CD4-positive, alpha-beta memory T cell (primary cell): Measurements from ENCODE around the gene ARFGAP1. TPM values are rescaled to one million over a fixed set of nuclear protein-coding genes. Genes with fewer than 3 reads are reported as not detected.

ENCODE experiments used
- CTCF ChIA-PET: fragments of 350-600 bp; sonication (Branson Sonifier 250); formaldehyde crosslinking; loops from one replicate; lab custom pipeline; 2021; ENCODE audit warnings: inconsistent platforms; ENCODE audit not compliant: partially characterized antibody; lab: Charles Lee
- POLR2A ChIA-PET: fragments of 350-600 bp; sonication (Branson Sonifier 250); formaldehyde crosslinking; loops from one replicate; lab custom pipeline; 2021; ENCODE audit not compliant: partially characterized antibody; lab: Charles Lee
- DNase-seq, 5 donors: peaks; one replicate each; pipeline versions ENCODE4 v3.0.0 to v3.0.0-alpha.2; 2020 to 2022; ENCODE audit warnings: mixed read lengths in 1 of 5
- H3K27ac ChIP-seq: one replicate; pipeline ENCODE4 v1.7.0; 2013; ENCODE audit warnings: low read depth, low read length
- H3K27me3 ChIP-seq: 2 replicates; pipeline ENCODE4 v1.7.0; 2013; ENCODE audit warnings: mild to moderate bottlenecking, low read length, moderate library complexity; ENCODE audit not compliant: insufficient read depth
- H3K36me3 ChIP-seq: 2 replicates; pipeline ENCODE4 v1.7.0; 2013; ENCODE audit warnings: mild to moderate bottlenecking, low read length, moderate library complexity; ENCODE audit not compliant: insufficient read depth
- H3K4me1 ChIP-seq: 2 replicates; pipeline ENCODE4 v1.7.0; 2013; ENCODE audit warnings: mild to moderate bottlenecking, low read length, moderate library complexity; ENCODE audit not compliant: insufficient read depth
- H3K4me3 ChIP-seq, 2 donors: one replicate each; pipeline ENCODE4 v1.7.0; 2013; ENCODE audit warnings: low read length in 2 of 2, mild to moderate bottlenecking in 1 of 2
- H3K9me3 ChIP-seq, 2 donors: one replicate each; pipeline ENCODE4 v1.7.0; 2013; ENCODE audit warnings: low read length in 2 of 2, control low read depth in 1 of 2; ENCODE audit not compliant: control insufficient read depth in 1 of 2
- H3K27ac Mint-ChIP-seq, 7 donors: one replicate each; pipeline ENCODE4 v1.8.0; 2020 to 2021; ENCODE audit warnings: mixed read lengths in 7 of 7, mild to moderate bottlenecking in 6 of 7, inconsistent platforms in 3 of 7, moderate library complexity in 3 of 7
- H3K27me3 Mint-ChIP-seq, 2 donors: one replicate each; pipeline ENCODE4 v1.8.0; 2020 to 2021; ENCODE audit warnings: mixed read lengths in 2 of 2
- H3K36me3 Mint-ChIP-seq, 2 donors: one replicate each; pipeline ENCODE4 v1.8.0; 2020 to 2021; ENCODE audit warnings: mixed read lengths in 2 of 2, inconsistent platforms in 1 of 2, mild to moderate bottlenecking in 1 of 2
- H3K4me1 Mint-ChIP-seq, 4 donors: one replicate each; pipeline ENCODE4 v1.8.0; 2020 to 2021; ENCODE audit warnings: mixed read lengths in 4 of 4, mild to moderate bottlenecking in 1 of 4
- H3K4me3 Mint-ChIP-seq, 8 donors: one replicate each; pipeline ENCODE4 v1.8.0; 2020 to 2021; ENCODE audit warnings: mixed read lengths in 8 of 8, mild to moderate bottlenecking in 7 of 8, moderate library complexity in 6 of 8, inconsistent platforms in 3 of 8
- H3K9me3 Mint-ChIP-seq, 8 donors: one replicate each; pipeline ENCODE4 v1.8.0; 2020 to 2021; ENCODE audit warnings: mixed read lengths in 8 of 8, mild to moderate bottlenecking in 5 of 8, inconsistent platforms in 3 of 8, moderate library complexity in 1 of 8
- intact Hi-C: fragments of 100-400 bp; cut with micrococcal nuclease; formaldehyde crosslinking; loops from one replicate; pipeline ENCODE4 v1.15.1; 2023
- polyA plus RNA-seq, 2 donors: library from polyadenylated mRNA; unstranded; fragments of 300-500 nt; fragmentation: Illumina TruSeq; gene quantifications; one replicate each; pipeline ENCODE4 v1.2.3, GENCODE V29; 2021
- total RNA-seq, 2 experiments: library from RNA; stranded (reverse); gene quantifications; one replicate each; pipeline ENCODE4 v1.2.3, GENCODE V29; 2021

Gene ARFGAP1
- total and polyA plus RNA-seq, 4 experiments from 2014 or later = 11.5 to 120 (median 69.4) TPM

- H3K27me3 Mint-ChIP-seq = peaks cover 0 to 2% of the 10 kb centered on the region in 2 donors
- no peaks in the 10 kb centered on the region for H3K36me3 Mint-ChIP-seq
- DNase-seq = no peak
- Histone ChIP-seq H3K9me3 (no peaks in the 10 kb centered on the region), H3K4me1 (no peaks in the 10 kb centered on the region), H3K27me3 (no peaks in the 10 kb centered on the region), H3K27ac (no peak overlapping the region), H3K4me3 (no peak overlapping the region), H3K36me3 (no peaks in the 10 kb centered on the region)
- ChIA-PET CTCF (interaction anchor here (1.2 to 1.5 kb wide), 4 partner anchors 10 to 72 kb away, joined by 3 to 6 read pairs (median 4); no protein-coding TSS in a partner anchor), POLR2A (no interaction called here)
- H3K9me3 Mint-ChIP-seq = no peaks in the 10 kb centered on the region
- no peak overlapping the region for H3K4me3 Mint-ChIP-seq
- H3K4me1 Mint-ChIP-seq = no peaks in the 10 kb centered on the region
- intact Hi-C loops = no loop called here
- no peak overlapping the region for H3K27ac Mint-ChIP-seq
Measured at GRCh38 chr20:63310265-63310991, 37.8 kb downstream of the ARFGAP1 start.

GRCh38 chr20:63311186-63311832 lies 38.7 kb downstream of the ARFGAP1 start:
- no peaks in the 10 kb centered on the region for H3K36me3 Mint-ChIP-seq
- Histone ChIP-seq H3K27ac (no peak overlapping the region), H3K27me3 (no peaks in the 10 kb centered on the region), H3K9me3 (no peaks in the 10 kb centered on the region), H3K4me1 (no peaks in the 10 kb centered on the region), H3K36me3 (no peaks in the 10 kb centered on the region), H3K4me3 (no peak overlapping the region)
- DNase-seq = peak in 1 of 5 donors; percentile 30
- no peaks in the 10 kb centered on the region for H3K9me3 Mint-ChIP-seq
- intact Hi-C loops = no loop called here
- no peak overlapping the region for H3K27ac Mint-ChIP-seq
- H3K27me3 Mint-ChIP-seq = peaks cover 2% of the 10 kb centered on the region in 2 donors
- ChIA-PET CTCF (interaction anchor here (1.2 kb wide), 1 partner anchor 71 kb away, joined by 6 read pairs; no protein-coding TSS in a partner anchor), POLR2A (no interaction called here)
- no peaks in the 10 kb centered on the region for H3K4me1 Mint-ChIP-seq
- no peak overlapping the region for H3K4me3 Mint-ChIP-seq

- Histone ChIP-seq H3K4me3 (no peak overlapping the region), H3K27me3 (no peaks in the 10 kb centered on the region), H3K4me1 (no peaks in the 10 kb centered on the region), H3K27ac (no peak overlapping the region), H3K9me3 (no peaks in the 10 kb centered on the region), H3K36me3 (no peaks in the 10 kb centered on the region)
- Mint-ChIP-seq H3K9me3 (no peaks in the 10 kb centered on the region), H3K27me3 (peaks cover 2% of the 10 kb centered on the region in 2 donors), H3K27ac (no peak overlapping the region), H3K4me1 (no peaks in the 10 kb centered on the region), H3K36me3 (no peaks in the 10 kb centered on the region), H3K4me3 (no peak overlapping the region)
- ChIA-PET POLR2A (no interaction called here), CTCF (no interaction called here)
- DNase-seq = peak in 1 of 5 donors; percentile 26
- intact Hi-C loops = no loop called here
Measured at GRCh38 chr20:63311833-63312243, 39.2 kb downstream of the ARFGAP1 start.

DNA sequence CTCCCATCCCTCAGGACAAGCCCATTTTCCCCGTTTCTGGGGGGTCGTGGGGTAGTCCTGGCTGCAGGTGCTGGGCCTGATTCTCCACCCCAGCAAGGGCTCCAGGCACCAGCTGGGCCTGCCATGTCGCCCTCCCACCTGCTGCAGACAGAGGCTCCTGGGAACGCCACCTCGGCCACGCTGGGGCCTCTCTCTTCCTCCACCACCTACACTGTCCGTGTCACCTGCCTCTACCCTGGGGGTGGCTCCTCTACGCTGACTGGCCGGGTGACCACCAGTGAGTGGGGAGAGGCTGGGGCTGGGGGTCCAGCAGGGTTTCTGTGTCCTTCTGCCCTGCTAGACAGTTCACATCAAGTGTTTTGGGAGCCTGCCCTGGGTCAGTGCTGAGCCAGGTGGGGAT lies 39.7 kb downstream of the ARFGAP1 start:
- Histone ChIP-seq H3K36me3 (no peaks in the 10 kb centered on the region), H3K27me3 (no peaks in the 10 kb centered on the region), H3K4me3 (no peak overlapping the region), H3K27ac (no peak overlapping the region), H3K4me1 (no peaks in the 10 kb centered on the region), H3K9me3 (no peaks in the 10 kb centered on the region)
- POLR2A ChIA-PET = no interaction called here
- Mint-ChIP-seq H3K27ac (no peak overlapping the region), H3K4me3 (no peak overlapping the region), H3K27me3 (peaks cover 2% of the 10 kb centered on the region in 2 donors), H3K36me3 (no peaks in the 10 kb centered on the region), H3K4me1 (no peaks in the 10 kb centered on the region), H3K9me3 (no peaks in the 10 kb centered on the region)
- CTCF ChIA-PET = no interaction called here
- intact Hi-C loops = no loop called here
- peak in 1 of 5 donors; percentile 25 for DNase-seq

DNA sequence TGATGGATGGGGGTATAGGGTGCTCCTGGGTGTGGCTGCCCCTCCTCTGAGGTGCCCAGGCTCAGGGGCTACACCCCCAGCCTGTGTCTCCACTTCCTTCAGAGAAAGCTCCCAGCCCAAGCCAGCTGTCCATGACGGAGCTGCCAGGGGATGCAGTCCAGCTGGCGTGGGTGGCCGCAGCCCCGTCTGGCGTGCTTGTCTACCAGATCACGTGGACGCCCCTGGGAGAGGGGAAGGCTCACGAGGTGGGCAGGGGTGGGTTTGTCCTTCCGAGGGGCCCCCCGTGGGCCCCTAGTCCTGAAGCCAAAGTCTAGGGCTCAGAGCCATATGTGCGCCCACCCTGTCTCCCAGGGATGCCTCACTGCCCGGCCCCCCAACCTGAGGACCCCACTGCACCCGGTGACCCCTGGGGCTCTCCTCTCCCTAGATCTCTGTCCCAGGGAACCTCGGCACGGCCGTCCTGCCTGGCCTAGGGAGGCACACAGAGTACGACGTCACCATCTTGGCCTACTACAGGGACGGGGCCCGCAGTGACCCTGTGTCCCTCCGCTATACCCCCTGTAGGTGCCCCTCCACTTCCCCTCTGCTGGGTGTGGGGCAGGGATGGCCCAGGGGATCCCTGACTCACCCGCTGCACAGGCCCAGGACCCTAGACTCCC lies 40.2 kb downstream of the ARFGAP1 start:
- Histone ChIP-seq H3K4me3 (no peak overlapping the region), H3K36me3 (no peaks in the 10 kb centered on the region), H3K4me1 (no peaks in the 10 kb centered on the region), H3K27ac (no peak overlapping the region), H3K27me3 (no peaks in the 10 kb centered on the region), H3K9me3 (no peaks in the 10 kb centered on the region)
- CTCF ChIA-PET = no interaction called here
- Mint-ChIP-seq H3K4me1 (no peaks in the 10 kb centered on the region), H3K27ac (no peak overlapping the region), H3K9me3 (no peaks in the 10 kb centered on the region), H3K27me3 (peaks cover 2% of the 10 kb centered on the region in 2 donors), H3K36me3 (no peaks in the 10 kb centered on the region), H3K4me3 (no peak overlapping the region)
- POLR2A ChIA-PET = no interaction called here
- DNase-seq = no peak
- intact Hi-C loops = no loop called here

GRCh38 chr20:63313349-63314014 lies 40.9 kb downstream of the ARFGAP1 start:
- H3K4me1 Mint-ChIP-seq = no peaks in the 10 kb centered on the region
- DNase-seq = peak in 1 of 5 donors; percentile 15
- POLR2A ChIA-PET = no interaction called here
- H3K4me3 Mint-ChIP-seq = no peak overlapping the region
- H3K9me3 ChIP-seq = no peaks in the 10 kb centered on the region
- H3K36me3 Mint-ChIP-seq = no peaks in the 10 kb centered on the region
- no peaks in the 10 kb centered on the region for H3K36me3 ChIP-seq
- CTCF ChIA-PET = no interaction called here
- H3K4me3 ChIP-seq = no peak overlapping the region
- no peak overlapping the region for H3K27ac ChIP-seq
- no peak overlapping the region for H3K27ac Mint-ChIP-seq
- no peaks in the 10 kb centered on the region for H3K27me3 ChIP-seq
- no peaks in the 10 kb centered on the region for H3K9me3 Mint-ChIP-seq
- peaks cover 2% of the 10 kb centered on the region in 2 donors for H3K27me3 Mint-ChIP-seq
- intact Hi-C loops = no loop called here
- H3K4me1 ChIP-seq = no peaks in the 10 kb centered on the region

DNA sequence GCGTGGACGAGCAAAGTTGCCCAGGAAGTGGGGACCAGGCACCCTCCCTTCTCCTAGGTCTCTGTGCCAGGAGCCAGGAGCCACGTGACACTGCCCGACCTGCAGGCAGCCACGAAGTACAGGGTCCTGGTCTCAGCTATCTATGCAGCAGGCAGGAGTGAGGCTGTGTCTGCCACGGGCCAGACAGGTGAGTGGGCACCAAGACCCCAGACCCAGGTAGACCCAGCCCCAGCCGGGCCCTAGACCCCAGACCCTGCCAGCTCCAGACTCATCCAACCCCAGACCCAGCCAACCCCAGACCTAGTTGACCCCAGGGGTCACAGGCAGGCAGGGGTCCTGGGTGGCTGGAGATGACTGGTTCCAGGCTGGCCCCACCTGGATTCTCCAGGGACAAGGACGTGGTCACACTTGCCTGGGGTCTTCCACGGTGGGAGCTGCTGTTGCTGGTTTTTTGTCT lies 41.4 kb downstream of the ARFGAP1 start:
- no peak overlapping the region for H3K4me3 ChIP-seq
- no peaks in the 10 kb centered on the region for H3K4me1 ChIP-seq
- ChIA-PET POLR2A (no interaction called here), CTCF (no interaction called here)
- H3K4me1 Mint-ChIP-seq = no peaks in the 10 kb centered on the region
- no peaks in the 10 kb centered on the region for H3K9me3 Mint-ChIP-seq
- DNase-seq = no peak
- H3K27ac Mint-ChIP-seq = no peak overlapping the region
- H3K27me3 Mint-ChIP-seq = peaks cover 2% of the 10 kb centered on the region in 2 donors
- no peaks in the 10 kb centered on the region for H3K9me3 ChIP-seq
- H3K4me3 Mint-ChIP-seq = no peak overlapping the region
- no peaks in the 10 kb centered on the region for H3K36me3 ChIP-seq
- H3K27me3 ChIP-seq = no peaks in the 10 kb centered on the region
- no peaks in the 10 kb centered on the region for H3K36me3 Mint-ChIP-seq
- H3K27ac ChIP-seq = no peak overlapping the region
- intact Hi-C loops = no loop called here
